Kidney epithelial cell (primary cell): ENCODE results near the gene DNAAF8. TPM values are rescaled to one million over a fixed set of nuclear protein-coding genes. Genes with fewer than 3 reads are reported as not detected.

ENCODE experiments used
- DNase-seq: peaks from one replicate; pipeline ENCODE4 v3.0.0-alpha.2; 2010; ENCODE audit warnings: low read depth
- H3K27me3 ChIP-seq: 2 replicates; pipeline ENCODE4 v1.6.0; 2011; ENCODE audit warnings: low read length; ENCODE audit not compliant: control insufficient read depth, insufficient read depth
- H3K36me3 ChIP-seq: 2 replicates; pipeline ENCODE4 v1.5.1; 2011; ENCODE audit warnings: low read length; ENCODE audit not compliant: control insufficient read depth, insufficient read depth
- H3K4me3 ChIP-seq: 2 replicates; pipeline ENCODE4 v1.5.1; 2011; ENCODE audit warnings: low read depth, mild to moderate bottlenecking, control low read depth, low read length
- CTCF ChIP-seq: IDR thresholded peaks from 2 replicates; pipeline ENCODE4 v1.5.1; 2011; ENCODE audit warnings: mild to moderate bottlenecking, moderate library complexity, low read length, control low read depth, inconsistent platforms; ENCODE audit not compliant: insufficient read depth, poor library complexity, severe bottlenecking
- total RNA-seq: library from RNA; depleted of rRNA; stranded (reverse); fragments of >200 nt; gene quantifications from 2 replicates; pipeline ENCODE4 v1.2.3, GENCODE V29; 2015

DNAAF8 gene
- total RNA-seq, 1 donor from 2014 or later: 1.8 TPM

GRCh38 chr16:4698321-4699045 is 35.9 kb upstream of the DNAAF8 start:
- H3K36me3 ChIP-seq: no peaks in the 10 kb centered on the region
- no peaks in the 10 kb centered on the region for H3K27me3 ChIP-seq
- no peak overlapping the region for H3K4me3 ChIP-seq
- DNase-seq: no peak
- TF ChIP-seq CTCF: no peak

DNA sequence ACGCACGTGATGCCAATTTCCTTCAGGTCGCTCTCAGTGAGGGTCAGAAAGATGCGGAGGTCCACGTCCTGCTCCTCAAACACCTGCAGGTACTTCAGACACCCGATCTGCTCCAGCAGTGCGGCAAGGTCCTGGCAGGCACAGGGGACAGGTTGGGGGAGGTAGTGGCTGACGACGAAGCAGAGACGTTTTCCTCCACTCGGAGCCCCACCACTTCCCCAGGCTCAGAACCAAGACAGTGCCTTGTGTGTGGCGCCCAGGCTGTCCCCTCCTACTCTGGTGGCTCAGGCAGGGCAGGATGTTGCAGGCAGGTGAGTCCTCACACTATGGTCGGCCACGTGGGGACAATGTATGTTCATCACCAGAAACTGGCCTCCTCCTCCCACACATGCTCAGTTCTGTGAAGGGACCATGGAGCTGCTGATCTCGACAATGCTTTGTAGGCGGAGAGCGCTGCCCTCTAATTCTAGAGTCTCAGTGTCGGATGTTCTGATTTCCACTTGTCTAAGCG is 35.2 kb upstream of the DNAAF8 start:
- Histone ChIP-seq H3K4me3 (no peak overlapping the region), H3K27me3 (no peaks in the 10 kb centered on the region), H3K36me3 (no peaks in the 10 kb centered on the region)
- no peak for TF ChIP-seq CTCF
- DNase-seq: no peak

- Histone ChIP-seq H3K27me3 (no peaks in the 10 kb centered on the region), H3K36me3 (no peaks in the 10 kb centered on the region), H3K4me3 (no peak overlapping the region)
- no peak for TF ChIP-seq CTCF
- no peak for DNase-seq
Observed at GRCh38 chr16:4700380-4700996, 33.8 kb upstream of the DNAAF8 start.

- Histone ChIP-seq H3K27me3 (no peaks in the 10 kb centered on the region), H3K4me3 (no peak overlapping the region), H3K36me3 (no peaks in the 10 kb centered on the region)
- TF ChIP-seq CTCF: no peak
- DNase-seq: no peak
Observed at GRCh38 chr16:4700997-4701743, 33.2 kb upstream of the DNAAF8 start.

DNA sequence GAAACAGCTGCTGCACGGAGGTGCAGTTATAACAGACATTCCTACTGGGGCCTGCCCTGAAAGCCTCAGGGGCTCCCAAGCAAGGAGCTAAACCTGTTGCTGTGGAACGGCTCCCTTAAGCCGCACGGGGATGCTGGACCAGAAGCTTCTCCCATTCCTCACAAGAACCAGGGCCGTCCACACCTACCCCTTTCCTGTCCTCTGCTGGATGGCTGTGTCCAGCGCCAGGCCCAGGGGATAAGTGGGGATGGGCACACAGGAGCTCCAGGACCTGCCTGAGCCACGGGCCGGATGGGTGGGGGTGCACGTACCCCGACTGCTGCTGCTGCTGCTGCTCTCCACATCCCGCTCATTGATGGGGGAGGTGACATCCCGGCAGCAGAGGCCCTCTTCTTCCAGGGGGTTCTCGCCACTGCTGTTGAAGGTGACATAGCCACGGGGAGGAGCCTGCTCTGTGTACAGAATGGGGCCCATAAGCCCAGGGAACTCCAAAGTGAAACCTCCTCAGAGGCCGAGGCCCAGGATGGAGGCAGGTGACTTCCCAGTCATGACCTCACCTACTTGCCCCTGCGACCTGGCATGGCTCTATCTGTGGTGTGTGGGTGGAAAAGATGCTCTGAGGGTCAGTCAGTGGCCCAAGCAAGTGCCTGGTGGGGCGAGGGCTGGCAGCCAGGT is 32.4 kb upstream of the DNAAF8 start:
- no peaks in the 10 kb centered on the region for H3K27me3 ChIP-seq
- DNase-seq: no peak
- TF ChIP-seq CTCF: no peak
- no peaks in the 10 kb centered on the region for H3K36me3 ChIP-seq
- no peak overlapping the region for H3K4me3 ChIP-seq
